ENCODE measurements around the gene CPA2.
"Not testable (repeated sequence)": the region's sequence is repeated elsewhere in the genome, so short reads cannot be mapped to it uniquely, and the experiment has no call there.

Gene CPA2

GRCh38 chr7:130221746-130222145, 44.9 kb upstream of the CPA2 start:
- Histone ChIP-seq H3K4me3 (ENCODE audit: insufficient read depth, low read length, poor library complexity, severe bottlenecking) (no peak overlapping the region), H3F3A (ENCODE audit: insufficient read depth) (no peaks in the 10 kb centered on the region), H3K4me2 (ENCODE audit: low read depth, low read length, poor library complexity, severe bottlenecking) (no peak overlapping the region), H3K36me3 (ENCODE audit: low read length) (no peaks in the 10 kb centered on the region), H3K9ac (ENCODE audit: low read length) (no peak overlapping the region), H3K9me3 (ENCODE audit: insufficient read depth, low read length) (no peaks in the 10 kb centered on the region), H4K20me1 (ENCODE audit: low read depth, low read length) (no peaks in the 10 kb centered on the region), H3K27me3 (ENCODE audit: low read length) (no peaks in the 10 kb centered on the region), H3K79me2 (ENCODE audit: insufficient read depth, low read length) (no peaks in the 10 kb centered on the region), H3K9me2 (replicated peaks; ENCODE audit: insufficient read depth, low read length) (no peaks in the 10 kb centered on the region), H3K27ac (ENCODE audit: low read depth, low read length) (no peak overlapping the region), H2AFZ (ENCODE audit: low read depth, low read length, severe bottlenecking) (no peak overlapping the region)
- TF ChIP-seq CTCF (IDR thresholded peaks at IDR 0.05; ENCODE audit: insufficient read depth, low read length, poor library complexity, severe bottlenecking) (no peak), EZH2phosphoT487 (conservative IDR thresholded peaks at IDR 0.05; ENCODE audit: low read length) (no peak)

GRCh38 chr7:130223646-130224045, 43.0 kb upstream of the CPA2 start:
- H2AFZ ChIP-seq (ENCODE audit: low read depth, low read length, severe bottlenecking), result peak overlapping the region; percentile 72
- TF ChIP-seq CTCF (IDR thresholded peaks at IDR 0.05; ENCODE audit: insufficient read depth, low read length, poor library complexity, severe bottlenecking) (no peak), EZH2phosphoT487 (conservative IDR thresholded peaks at IDR 0.05; ENCODE audit: low read length) (no peak)

GRCh38 chr7:130224210-130224609, 42.5 kb upstream of the CPA2 start:
- H2AFZ ChIP-seq (ENCODE audit: low read depth, low read length, severe bottlenecking), result peak overlapping the region; percentile 72
- H3K4me2 ChIP-seq (ENCODE audit: low read depth, low read length, poor library complexity, severe bottlenecking), result peak overlapping the region; percentile 25
- H3K79me2 ChIP-seq (ENCODE audit: insufficient read depth, low read length), result no peaks in the 10 kb centered on the region
- no peaks in the 10 kb centered on the region for H3K9me2 ChIP-seq (replicated peaks; ENCODE audit: insufficient read depth, low read length)
- no peaks in the 10 kb centered on the region for H3K36me3 ChIP-seq (ENCODE audit: low read length)
- TF ChIP-seq CTCF (IDR thresholded peaks at IDR 0.05; ENCODE audit: insufficient read depth, low read length, poor library complexity, severe bottlenecking) (no peak), EZH2phosphoT487 (conservative IDR thresholded peaks at IDR 0.05; ENCODE audit: low read length) (no peak)
- H3K9me3 ChIP-seq (ENCODE audit: insufficient read depth, low read length), result no peaks in the 10 kb centered on the region
- no peaks in the 10 kb centered on the region for H3K27me3 ChIP-seq (ENCODE audit: low read length)
- no peaks in the 10 kb centered on the region for H4K20me1 ChIP-seq (ENCODE audit: low read depth, low read length)
- peak overlapping the region; percentile 51 for H3K27ac ChIP-seq (ENCODE audit: low read depth, low read length)
- no peak overlapping the region for H3K4me3 ChIP-seq (ENCODE audit: insufficient read depth, low read length, poor library complexity, severe bottlenecking)
- H3F3A ChIP-seq (ENCODE audit: insufficient read depth), result peaks cover 15% of the 10 kb centered on the region
- no peak overlapping the region for H3K9ac ChIP-seq (ENCODE audit: low read length)

More at GRCh38 chr7:130223646-130224045, 43.0 kb upstream of the CPA2 start:
- Histone ChIP-seq H4K20me1 (ENCODE audit: low read depth, low read length) (no peaks in the 10 kb centered on the region), H3K4me2 (ENCODE audit: low read depth, low read length, poor library complexity, severe bottlenecking) (peak overlapping the region; percentile 25), H3K9me2 (replicated peaks; ENCODE audit: insufficient read depth, low read length) (no peaks in the 10 kb centered on the region), H3K4me3 (ENCODE audit: insufficient read depth, low read length, poor library complexity, severe bottlenecking) (no peak overlapping the region), H3K9me3 (ENCODE audit: insufficient read depth, low read length) (no peaks in the 10 kb centered on the region), H3K36me3 (ENCODE audit: low read length) (no peaks in the 10 kb centered on the region), H3K27me3 (ENCODE audit: low read length) (no peaks in the 10 kb centered on the region), H3F3A (ENCODE audit: insufficient read depth) (peaks cover 9% of the 10 kb centered on the region), H3K79me2 (ENCODE audit: insufficient read depth, low read length) (no peaks in the 10 kb centered on the region), H3K9ac (ENCODE audit: low read length) (peak overlapping the region; percentile 0; the same call in 1 of the 2 replicates), H3K27ac (ENCODE audit: low read depth, low read length) (peak overlapping the region; percentile 51)

GRCh38 chr7:130224923-130225322, 41.7 kb upstream of the CPA2 start:
- not testable (repeated sequence) for H3K4me3 ChIP-seq (ENCODE audit: insufficient read depth, low read length, poor library complexity, severe bottlenecking); H3K79me2 ChIP-seq (ENCODE audit: insufficient read depth, low read length); H3K4me2 ChIP-seq (ENCODE audit: low read depth, low read length, poor library complexity, severe bottlenecking); H3K9me2 ChIP-seq (replicated peaks; ENCODE audit: insufficient read depth, low read length); H3K36me3 ChIP-seq (ENCODE audit: low read length); H3K27me3 ChIP-seq (ENCODE audit: low read length); H2AFZ ChIP-seq (ENCODE audit: low read depth, low read length, severe bottlenecking); H3K27ac ChIP-seq (ENCODE audit: low read depth, low read length); H4K20me1 ChIP-seq (ENCODE audit: low read depth, low read length); H3K9ac ChIP-seq (ENCODE audit: low read length); H3K9me3 ChIP-seq (ENCODE audit: insufficient read depth, low read length)
- peaks cover 18% of the 10 kb centered on the region for H3F3A ChIP-seq (ENCODE audit: insufficient read depth)
